Fibroblast of the aortic adventitia (primary cell): ENCODE measurements around the gene LYRM7. TPM values are rescaled to one million over a fixed set of nuclear protein-coding genes. Genes with fewer than 3 reads are reported as not detected.
"Not testable (repeated sequence)": the region's sequence is repeated elsewhere in the genome, so short reads cannot be mapped to it uniquely, and the experiment has no call there.

Experiments used
- DNase-seq: peaks from one replicate; pipeline ENCODE4 v3.0.0-alpha.2; 2010; ENCODE audit warnings: low read depth
- H3K4me3 ChIP-seq: 2 replicates; pipeline ENCODE4 v1.5.1; 2011; ENCODE audit warnings: low read depth, mild to moderate bottlenecking, control low read depth, low read length, moderate library complexity
- total RNA-seq: library from RNA; depleted of rRNA; stranded (reverse); fragments of >200 nt; gene quantifications from 2 replicates; pipeline ENCODE4 v1.2.3, GENCODE V29; 2012; ENCODE audit warnings: low replicate concordance
- TF ChIP-seq, protein P1 (sequence below): IDR thresholded peaks from 2 replicates; pipeline ENCODE4 v1.5.1; 2011; ENCODE audit warnings: mild to moderate bottlenecking, low read length, control low read depth, inconsistent platforms; ENCODE audit not compliant: insufficient read depth

The LYRM7 gene
- total RNA-seq, 1 donor, result 12.9 TPM

GRCh38 chr5:131250751-131251475, 80.2 kb downstream of the LYRM7 start:
- DNase-seq, result no peak
- H3K4me3 ChIP-seq, result no peak overlapping the region
- TF ChIP-seq, protein P1, sequence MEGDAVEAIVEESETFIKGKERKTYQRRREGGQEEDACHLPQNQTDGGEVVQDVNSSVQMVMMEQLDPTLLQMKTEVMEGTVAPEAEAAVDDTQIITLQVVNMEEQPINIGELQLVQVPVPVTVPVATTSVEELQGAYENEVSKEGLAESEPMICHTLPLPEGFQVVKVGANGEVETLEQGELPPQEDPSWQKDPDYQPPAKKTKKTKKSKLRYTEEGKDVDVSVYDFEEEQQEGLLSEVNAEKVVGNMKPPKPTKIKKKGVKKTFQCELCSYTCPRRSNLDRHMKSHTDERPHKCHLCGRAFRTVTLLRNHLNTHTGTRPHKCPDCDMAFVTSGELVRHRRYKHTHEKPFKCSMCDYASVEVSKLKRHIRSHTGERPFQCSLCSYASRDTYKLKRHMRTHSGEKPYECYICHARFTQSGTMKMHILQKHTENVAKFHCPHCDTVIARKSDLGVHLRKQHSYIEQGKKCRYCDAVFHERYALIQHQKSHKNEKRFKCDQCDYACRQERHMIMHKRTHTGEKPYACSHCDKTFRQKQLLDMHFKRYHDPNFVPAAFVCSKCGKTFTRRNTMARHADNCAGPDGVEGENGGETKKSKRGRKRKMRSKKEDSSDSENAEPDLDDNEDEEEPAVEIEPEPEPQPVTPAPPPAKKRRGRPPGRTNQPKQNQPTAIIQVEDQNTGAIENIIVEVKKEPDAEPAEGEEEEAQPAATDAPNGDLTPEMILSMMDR, result no peak

- DNase-seq, result no peak
- no peak overlapping the region for H3K4me3 ChIP-seq
- TF ChIP-seq, protein P1, result no peak
Observed at GRCh38 chr5:131252824-131253171, 82.1 kb downstream of the LYRM7 start.

- not testable (repeated sequence) for DNase-seq
Observed at GRCh38 chr5:131254025-131254424, 83.3 kb downstream of the LYRM7 start.

GRCh38 chr5:131254741-131255140, 84.0 kb downstream of the LYRM7 start:
- DNase-seq, result no peak
- no peak overlapping the region for H3K4me3 ChIP-seq
- TF ChIP-seq, protein P1, result no peak

More at GRCh38 chr5:131254025-131254424, 83.3 kb downstream of the LYRM7 start:
- not testable (repeated sequence) for H3K4me3 ChIP-seq

Other genes with a start within 250 kb of the LYRM7 start
- 132 and 152 TPM in 2 replicates for gene HINT1, start 5.7 kb upstream of the LYRM7 start, total RNA-seq
- gene CDC42SE2, start 93.1 kb downstream of the LYRM7 start, total RNA-seq, result 14.2 and 45.6 TPM in 2 replicates